Effector memory CD4-positive, alpha-beta T cell (primary cell): ENCODE data around the gene PIGP.
"Not testable (repeated sequence)": the region's sequence is repeated elsewhere in the genome, so short reads cannot be mapped to it uniquely, and the experiment has no call there.

ENCODE experiments used
- DNase-seq, 3 donors: peaks; one replicate each; pipeline ENCODE4 v3.0.0-alpha.2; 2020
- H3K27ac ChIP-seq: 2 replicates; pipeline ENCODE4 v1.7.0; 2013; ENCODE audit warnings: mild to moderate bottlenecking, low read length, moderate library complexity; ENCODE audit not compliant: insufficient read depth, poor library complexity, severe bottlenecking
- H3K27me3 ChIP-seq: replicated peaks from 2 replicates; pipeline ENCODE4 v1.7.0; 2013; ENCODE audit warnings: mild to moderate bottlenecking, low read length; ENCODE audit not compliant: insufficient read depth, control insufficient read depth, poor library complexity, severe bottlenecking
- H3K36me3 ChIP-seq: 2 replicates; pipeline ENCODE4 v1.7.0; 2013; ENCODE audit warnings: mild to moderate bottlenecking, low read length, moderate library complexity; ENCODE audit not compliant: control insufficient read depth, insufficient read depth
- H3K4me1 ChIP-seq: 2 replicates; pipeline ENCODE4 v1.7.0; 2013; ENCODE audit warnings: low read length, mild to moderate bottlenecking; ENCODE audit not compliant: control insufficient read depth, insufficient read depth, poor library complexity, severe bottlenecking
- H3K4me3 ChIP-seq: 2 replicates; pipeline ENCODE4 v1.7.0; 2013; ENCODE audit warnings: low read length, low read depth, mild to moderate bottlenecking; ENCODE audit not compliant: insufficient read depth, poor library complexity, severe bottlenecking
- H3K9me3 ChIP-seq: 2 replicates; pipeline ENCODE4 v1.7.0; 2013; ENCODE audit warnings: mild to moderate bottlenecking, low read length, moderate library complexity; ENCODE audit not compliant: control insufficient read depth

PIGP gene

DNA sequence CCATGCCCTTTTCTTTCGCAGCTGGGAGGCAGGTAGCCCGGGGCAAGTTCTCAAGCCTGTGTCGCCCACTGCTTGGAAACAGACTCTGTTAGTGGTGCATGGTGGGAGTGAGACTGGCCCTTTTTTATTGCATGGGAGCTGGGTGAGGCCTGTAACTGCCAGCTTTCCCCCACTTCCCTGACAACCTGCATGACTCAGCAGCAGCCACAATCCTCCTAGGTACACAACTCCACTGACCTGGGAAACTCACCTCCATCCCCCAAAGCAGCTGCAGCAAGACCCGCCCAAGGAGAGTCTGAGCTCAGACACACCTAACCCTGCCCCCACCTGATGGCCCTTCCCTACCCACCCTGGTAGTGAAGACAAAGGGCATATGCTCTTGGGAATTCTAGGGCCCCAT, 25.8 kb downstream of the PIGP start:
- Histone ChIP-seq H3K27ac (no peak overlapping the region), H3K4me3 (no peak overlapping the region), H3K9me3 (no peaks in the 10 kb centered on the region), H3K4me1 (peaks cover 4% of the 10 kb centered on the region), H3K36me3 (no peaks in the 10 kb centered on the region), H3K27me3 (no peaks in the 10 kb centered on the region)
- DNase-seq = no peak

DNA sequence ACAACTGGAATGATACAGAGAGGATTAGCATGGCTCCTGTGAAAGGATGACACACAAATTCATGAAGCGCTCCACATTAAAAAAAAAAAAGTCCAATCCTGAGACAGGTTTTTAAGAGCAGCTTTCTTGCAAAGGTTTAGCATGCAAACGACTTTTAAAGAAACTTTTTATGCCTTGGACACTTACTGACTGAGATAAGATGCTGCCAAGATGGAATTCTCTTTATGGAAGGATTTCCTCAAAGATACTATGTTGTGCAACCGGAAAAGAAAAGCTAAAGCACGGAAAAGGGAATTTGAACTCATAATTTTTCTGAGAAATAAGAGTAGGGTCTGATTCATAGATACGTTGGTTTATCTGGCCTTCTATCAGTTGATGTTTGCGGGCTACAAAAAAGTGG, 27.3 kb downstream of the PIGP start:
- Histone ChIP-seq H3K27me3 (no peaks in the 10 kb centered on the region), H3K4me3 (no peak overlapping the region), H3K36me3 (no peaks in the 10 kb centered on the region), H3K4me1 (peaks cover 4% of the 10 kb centered on the region), H3K9me3 (no peaks in the 10 kb centered on the region), H3K27ac (no peak overlapping the region)
- DNase-seq = no peak

DNA sequence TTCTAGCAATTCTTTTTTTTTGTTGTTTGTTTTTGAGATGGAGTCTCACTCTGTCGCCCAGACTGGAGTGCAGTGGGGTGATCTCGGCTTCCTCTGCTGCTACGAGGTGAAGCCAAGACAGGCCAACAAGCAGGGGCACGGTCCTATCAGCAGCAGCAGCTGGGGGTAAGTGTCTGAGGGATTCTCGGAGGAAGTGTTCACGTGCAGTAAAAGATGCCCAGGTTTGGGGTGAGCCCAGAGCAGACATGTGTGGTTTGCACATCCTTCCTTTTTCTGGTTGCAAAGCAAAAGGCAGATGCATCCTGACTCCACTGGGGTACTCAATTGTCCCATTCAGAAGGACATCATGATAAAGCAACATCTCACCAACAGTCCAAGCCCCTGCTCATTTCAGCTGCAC, 27.7 kb downstream of the PIGP start:
- Histone ChIP-seq H3K9me3 (no peaks in the 10 kb centered on the region), H3K27ac (no peak overlapping the region), H3K27me3 (no peaks in the 10 kb centered on the region), H3K4me1 (peaks cover 4% of the 10 kb centered on the region), H3K4me3 (no peak overlapping the region), H3K36me3 (no peaks in the 10 kb centered on the region)
- no peak for DNase-seq

DNA sequence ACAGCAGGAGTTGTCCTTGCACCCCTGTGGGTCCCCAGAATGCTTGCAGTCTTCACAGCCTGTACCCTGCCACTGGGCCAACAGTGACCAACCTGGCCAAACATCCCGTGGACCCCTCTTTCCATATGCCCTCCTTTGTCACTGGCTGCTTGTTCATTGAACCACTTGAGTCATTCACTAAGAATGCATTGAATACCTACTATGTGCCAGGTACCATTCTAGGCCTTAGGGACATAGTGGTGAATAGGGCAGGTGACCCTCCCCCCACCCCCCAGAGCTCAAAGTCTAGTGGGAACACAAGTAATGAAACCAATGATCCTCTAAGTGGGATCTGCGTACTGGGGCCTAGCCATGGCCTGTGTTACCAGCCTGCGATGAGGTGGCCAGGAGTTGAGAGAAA, 28.2 kb downstream of the PIGP start:
- Histone ChIP-seq H3K36me3 (no peaks in the 10 kb centered on the region), H3K9me3 (no peaks in the 10 kb centered on the region), H3K27me3 (no peaks in the 10 kb centered on the region), H3K27ac (no peak overlapping the region), H3K4me1 (peaks cover 4% of the 10 kb centered on the region), H3K4me3 (no peak overlapping the region)
- no peak for DNase-seq

DNA sequence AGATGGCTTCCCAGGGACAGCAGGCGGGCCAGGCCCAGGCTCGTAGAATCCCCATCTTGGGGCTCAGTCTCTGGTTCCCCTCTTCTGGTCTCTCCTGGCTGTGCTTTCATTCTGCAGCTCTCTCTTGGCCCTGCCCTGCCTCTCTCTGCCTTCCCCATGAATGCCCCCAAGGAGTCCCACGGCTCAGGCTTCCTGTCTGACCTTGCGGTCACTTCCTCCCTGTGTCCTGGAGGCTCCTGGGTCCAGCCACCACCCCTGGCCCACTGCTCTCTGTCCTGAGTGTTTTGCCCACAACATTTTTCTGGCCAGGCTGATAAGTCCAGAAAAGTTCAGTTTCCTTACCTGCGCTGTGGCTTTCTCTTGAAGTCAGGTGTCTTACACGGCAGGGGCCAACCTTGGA, 29.1 kb downstream of the PIGP start:
- H3K27ac ChIP-seq = no peak overlapping the region
- no peak for DNase-seq
- H3K27me3 ChIP-seq = no peaks in the 10 kb centered on the region
- peaks cover 4% of the 10 kb centered on the region for H3K4me1 ChIP-seq
- H3K4me3 ChIP-seq = no peak overlapping the region
- H3K36me3 ChIP-seq = no peaks in the 10 kb centered on the region
- no peaks in the 10 kb centered on the region for H3K9me3 ChIP-seq

DNA sequence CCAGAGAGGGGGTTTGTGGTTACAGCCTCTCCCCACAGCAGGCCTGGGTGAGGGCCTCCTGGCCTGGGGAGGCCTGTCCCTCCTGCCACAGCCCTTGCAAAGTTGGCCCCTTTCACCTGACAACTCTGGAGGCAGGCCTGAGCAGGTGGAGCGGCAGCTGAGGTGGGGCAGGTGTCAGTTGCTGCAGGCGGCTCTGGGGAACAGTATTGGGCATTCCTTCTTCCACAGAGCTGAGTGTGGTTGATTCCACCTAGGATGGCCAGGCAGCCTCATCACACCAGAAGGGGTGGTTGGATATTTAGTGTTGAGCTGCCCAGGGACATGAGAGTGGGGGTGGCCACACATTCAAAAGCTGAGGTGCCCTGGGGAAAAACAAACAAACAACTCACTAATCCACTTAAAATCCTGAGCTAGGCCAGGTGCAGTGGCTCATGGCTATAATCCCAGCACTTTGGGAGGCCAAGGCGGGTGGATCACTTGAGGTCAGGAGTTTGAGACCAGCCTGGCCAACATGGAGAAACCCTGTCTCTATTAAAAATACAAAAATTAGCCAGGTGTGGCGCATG, 31.1 kb downstream of the PIGP start:
- Histone ChIP-seq H3K4me1 (peaks cover 4% of the 10 kb centered on the region), H3K27ac (no peak overlapping the region), H3K9me3 (no peaks in the 10 kb centered on the region), H3K36me3 (no peaks in the 10 kb centered on the region), H3K27me3 (no peaks in the 10 kb centered on the region), H3K4me3 (no peak overlapping the region)
- no peak for DNase-seq

DNA sequence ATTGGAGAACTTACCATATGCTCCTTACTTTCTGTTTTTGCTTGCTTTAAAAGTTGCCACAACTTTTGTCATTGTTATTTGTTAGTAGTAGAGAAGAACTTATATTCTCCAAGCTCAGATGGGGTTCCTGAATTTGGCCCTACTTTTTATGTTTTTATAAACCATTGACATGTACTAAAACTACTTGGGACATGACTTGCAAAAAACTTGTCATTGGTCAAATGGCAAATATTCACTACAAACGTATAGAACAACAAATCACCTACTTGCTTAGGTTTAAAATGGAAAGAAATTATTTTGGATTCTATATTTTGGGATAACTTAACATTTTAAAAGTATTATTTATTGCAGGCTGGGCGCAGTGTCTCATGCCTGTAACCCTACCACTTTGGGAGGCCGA, 32.7 kb downstream of the PIGP start:
- H3K36me3 ChIP-seq = no peaks in the 10 kb centered on the region
- no peak overlapping the region for H3K4me3 ChIP-seq
- H3K9me3 ChIP-seq = no peaks in the 10 kb centered on the region
- H3K27ac ChIP-seq = no peak overlapping the region
- no peaks in the 10 kb centered on the region for H3K27me3 ChIP-seq
- DNase-seq = no peak
- H3K4me1 ChIP-seq = peaks cover 2% of the 10 kb centered on the region

DNA sequence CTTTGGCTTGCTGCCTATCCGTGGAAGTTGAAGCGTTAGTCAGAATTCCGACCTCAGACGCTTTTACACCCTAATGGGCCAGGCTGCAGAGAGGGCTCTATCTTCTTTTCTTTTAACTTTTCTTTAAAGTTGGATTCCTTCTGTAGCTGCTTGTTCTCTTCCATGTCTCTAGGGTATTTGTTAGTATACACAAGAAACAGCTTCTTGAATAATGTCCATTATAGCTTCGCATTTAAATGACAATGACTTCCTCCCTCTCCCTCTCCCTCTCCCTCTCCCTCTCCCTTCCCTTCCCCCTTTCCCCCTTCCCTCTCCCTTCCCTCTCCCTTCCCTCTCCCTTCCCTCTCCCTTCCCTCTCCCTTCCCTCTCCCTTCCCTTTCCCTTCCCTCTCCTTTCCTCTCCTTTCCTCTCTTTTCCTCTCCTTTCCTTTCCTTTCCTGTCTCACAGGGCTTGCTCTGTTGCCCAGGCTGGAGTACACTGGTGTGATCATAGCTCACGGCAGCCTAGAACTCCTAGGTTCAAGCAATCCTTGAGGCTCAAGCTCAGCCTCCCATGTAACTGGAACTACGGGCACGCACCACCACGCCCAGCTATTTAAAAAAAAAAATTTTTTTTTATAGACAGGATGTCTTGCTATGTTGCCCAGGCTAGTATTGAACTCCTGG, 33.3 kb downstream of the PIGP start:
- Histone ChIP-seq H3K27me3 (no peaks in the 10 kb centered on the region), H3K9me3 (no peaks in the 10 kb centered on the region), H3K27ac (no peak overlapping the region), H3K36me3 (no peaks in the 10 kb centered on the region), H3K4me3 (no peak overlapping the region), H3K4me1 (no peaks in the 10 kb centered on the region)
- no peak for DNase-seq

DNA sequence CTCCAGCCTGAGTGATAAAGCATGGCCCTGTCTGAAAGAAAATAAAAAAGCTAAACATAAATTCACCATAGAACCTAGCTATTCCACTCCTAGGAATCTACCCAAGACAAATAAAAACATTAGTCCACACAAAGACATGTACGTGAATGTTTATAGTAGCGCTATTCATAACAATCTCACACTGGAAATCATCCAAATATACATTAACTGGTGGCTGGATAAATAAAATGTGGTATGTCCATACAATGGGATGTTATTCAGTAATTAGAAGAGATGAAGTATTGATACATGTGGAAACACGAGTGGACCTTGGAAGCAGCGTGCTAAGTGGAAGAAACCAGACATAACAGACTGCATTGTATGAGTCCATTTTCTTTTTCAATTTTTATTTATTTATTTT, 36.7 kb downstream of the PIGP start:
- H3K27ac ChIP-seq = no peak overlapping the region
- H3K4me1 ChIP-seq = no peaks in the 10 kb centered on the region
- no peak for DNase-seq
- H3K9me3 ChIP-seq = no peaks in the 10 kb centered on the region
- H3K27me3 ChIP-seq = no peaks in the 10 kb centered on the region
- H3K4me3 ChIP-seq = no peak overlapping the region
- no peaks in the 10 kb centered on the region for H3K36me3 ChIP-seq

DNA sequence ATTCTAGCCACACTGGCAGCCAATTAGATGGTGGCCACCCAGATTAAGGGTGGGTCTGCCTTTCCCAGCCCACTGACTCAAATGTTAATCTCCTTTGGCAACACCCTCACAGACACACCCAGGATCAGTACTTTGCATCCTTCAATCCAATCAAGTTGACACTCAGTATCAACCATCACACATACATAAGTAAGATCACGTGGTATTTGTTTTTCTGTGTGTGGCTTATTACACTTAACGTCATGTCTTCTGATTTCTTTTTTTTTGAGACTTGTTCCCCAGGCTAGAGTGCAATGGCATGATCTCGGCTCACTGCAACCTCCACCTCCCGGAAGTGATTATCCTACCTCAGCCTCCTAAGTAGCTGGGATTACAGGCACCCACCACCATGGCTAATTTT, 38.5 kb downstream of the PIGP start:
- H3K27me3 ChIP-seq, H3K9me3 ChIP-seq, H3K4me1 ChIP-seq, H3K36me3 ChIP-seq, H3K27ac ChIP-seq, DNase-seq, H3K4me3 ChIP-seq: not testable (repeated sequence)
